ENCODE measurements around the gene PXK.

DNA sequence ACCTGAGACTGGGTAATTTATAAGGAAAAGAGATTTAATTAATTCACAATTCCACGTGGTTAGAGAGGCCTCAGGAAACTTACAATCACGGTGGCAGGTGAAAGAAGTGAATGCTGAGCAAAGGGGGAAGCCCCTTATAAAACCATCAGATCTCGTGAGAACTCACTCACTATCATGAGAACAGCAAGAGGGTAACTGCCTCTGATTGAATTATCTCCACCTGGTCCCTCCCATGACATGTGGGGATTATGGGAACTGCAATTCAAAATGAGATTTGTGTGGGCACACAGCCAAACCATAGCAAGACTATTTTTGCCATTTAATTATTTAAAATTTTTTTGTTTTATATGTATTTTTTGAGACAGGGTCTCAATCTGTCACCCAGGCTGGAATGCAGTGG is 132.2 kb downstream of the PXK start:
- TF ChIP-seq POLR2A (IDR thresholded peaks at IDR 0.05; ENCODE audit: low read length) (no peak), GATA1 (IDR thresholded peaks at IDR 0.05; ENCODE audit: low read depth, low read length) (no peak)

All from erythroblast (primary cell).